Fibroblast of the aortic adventitia (primary cell): Measurements from ENCODE around the gene KIF9. TPM values are rescaled to one million over a fixed set of nuclear protein-coding genes. Genes with fewer than 3 reads are reported as not detected.
A peak's percentile ranks its signal among the peaks of the same experiment; 100 is the strongest.
"Not testable (repeated sequence)": the region's sequence is repeated elsewhere in the genome, so short reads cannot be mapped to it uniquely, and the experiment has no call there.

ENCODE experiments used
- DNase-seq: peaks from one replicate; pipeline ENCODE4 v3.0.0-alpha.2; 2010; ENCODE audit warnings: low read depth
- H3K4me3 ChIP-seq: 2 replicates; pipeline ENCODE4 v1.5.1; 2011; ENCODE audit warnings: low read depth, mild to moderate bottlenecking, control low read depth, low read length, moderate library complexity
- CTCF ChIP-seq: IDR thresholded peaks from 2 replicates; pipeline ENCODE4 v1.5.1; 2011; ENCODE audit warnings: mild to moderate bottlenecking, low read length, control low read depth, inconsistent platforms; ENCODE audit not compliant: insufficient read depth
- total RNA-seq: library from RNA; depleted of rRNA; stranded (reverse); fragments of >200 nt; gene quantifications from 2 replicates; pipeline ENCODE4 v1.2.3, GENCODE V29; 2012; ENCODE audit warnings: low replicate concordance

The KIF9 gene
- total RNA-seq, 1 donor, result 4.5 TPM

GRCh38 chr3:47293822-47294221 lies 11.2 kb upstream of the KIF9 start:
- H3K4me3 ChIP-seq, result no peak overlapping the region
- no peak for DNase-seq
- no peak for TF ChIP-seq CTCF

- H3K4me3 ChIP-seq, DNase-seq: not testable (repeated sequence)
Measured at GRCh38 chr3:47291754-47292420, 9.3 kb upstream of the KIF9 start.

GRCh38 chr3:47291158-47291753 lies 8.7 kb upstream of the KIF9 start:
- DNase-seq, result no peak
- no peak overlapping the region for H3K4me3 ChIP-seq
- TF ChIP-seq CTCF, result no peak

- peak; percentile 32 for DNase-seq
- H3K4me3 ChIP-seq, result no peak overlapping the region
- TF ChIP-seq CTCF, result no peak
Measured at GRCh38 chr3:47288966-47289910, 6.6 kb upstream of the KIF9 start.

GRCh38 chr3:47283591-47284364 lies 1.2 kb upstream of the KIF9 start:
- no peak for DNase-seq
- peak overlapping the region; percentile 96 for H3K4me3 ChIP-seq
- TF ChIP-seq CTCF, result no peak

GRCh38 chr3:47283193-47283537 lies 566 bp upstream of the KIF9 start:
- DNase-seq, result no peak
- TF ChIP-seq CTCF, result no peak
- H3K4me3 ChIP-seq, result peak overlapping the region; percentile 96
